AG09309 (cell line): ENCODE measurements around the gene IFT122.

ENCODE experiments used
- DNase-seq: peaks from one replicate; pipeline ENCODE4 v3.0.0-alpha.2; 2010; ENCODE audit warnings: low read depth
- H3K4me3 ChIP-seq: 2 replicates; pipeline ENCODE4 v1.5.1; 2011; ENCODE audit warnings: mild to moderate bottlenecking, low read depth, low read length, moderate library complexity; ENCODE audit not compliant: control insufficient read depth
- CTCF ChIP-seq: IDR thresholded peaks from 2 replicates; pipeline ENCODE4 v1.5.1; 2011; ENCODE audit warnings: mild to moderate bottlenecking, low read depth, low read length, inconsistent platforms; ENCODE audit not compliant: insufficient read depth, control insufficient read depth; ENCODE audit errors: missing control alignments

The IFT122 gene

GRCh38 chr3:129439226-129439816 lies 703 bp upstream of the IFT122 start:
- TF ChIP-seq CTCF: no peak
- peak overlapping the region; percentile 94 for H3K4me3 ChIP-seq
- no peak for DNase-seq

- H3K4me3 ChIP-seq: peak overlapping the region; percentile 94
- no peak for TF ChIP-seq CTCF
- DNase-seq: no peak
These were observed 680 bp downstream of the IFT122 start for GRCh38 chr3:129440618-129441190.

GRCh38 chr3:129441215-129441614 lies 1.2 kb downstream of the IFT122 start:
- no peak for DNase-seq
- peak overlapping the region; percentile 94 for H3K4me3 ChIP-seq
- TF ChIP-seq CTCF: no peak

- peak; percentile 50 for DNase-seq
- H3K4me3 ChIP-seq: no peak overlapping the region
- peak; percentile 5 for TF ChIP-seq CTCF
These were observed 1.8 kb downstream of the IFT122 start for GRCh38 chr3:129441782-129442181.

DNA sequence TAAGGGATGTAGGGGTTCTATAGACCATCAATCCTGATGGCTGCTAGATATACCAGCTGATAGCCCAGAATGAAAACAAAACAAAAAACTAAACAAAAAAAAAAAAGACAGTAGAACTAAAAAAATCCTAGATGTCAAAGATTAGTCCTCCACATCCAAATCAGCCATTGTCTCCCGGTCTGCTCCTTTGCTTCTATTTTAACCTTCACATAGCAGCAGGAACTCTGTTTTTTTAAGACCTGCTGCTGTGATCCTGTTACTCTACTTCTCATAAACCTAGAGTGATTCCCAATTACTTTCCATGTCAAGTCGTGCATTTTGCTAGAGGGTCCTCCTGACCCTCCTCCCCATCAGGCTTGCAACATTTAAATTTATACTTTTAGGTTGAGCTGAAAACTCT lies 2.5 kb downstream of the IFT122 start:
- no peak for DNase-seq
- TF ChIP-seq CTCF: no peak
- H3K4me3 ChIP-seq: no peak overlapping the region

GRCh38 chr3:129442947-129443346 lies 2.9 kb downstream of the IFT122 start:
- no peak for TF ChIP-seq CTCF
- no peak overlapping the region for H3K4me3 ChIP-seq
- no peak for DNase-seq

- TF ChIP-seq CTCF: no peak
- H3K4me3 ChIP-seq: no peak overlapping the region
- no peak for DNase-seq
These were observed 5.4 kb downstream of the IFT122 start for GRCh38 chr3:129445471-129445870.
